Stimulated activated CD4-positive, alpha-beta T cell treated with anti-CD3 and anti-CD28 coated beads, TNF-alpha, amount 100 ng/mL, for 4 hours (primary cell): ENCODE data around the gene TRAPPC2.
"Not testable (repeated sequence)": the region's sequence is repeated elsewhere in the genome, so short reads cannot be mapped to it uniquely, and the experiment has no call there.

Experiments used
- DNase-seq, 3 experiments: peaks; one replicate each; pipeline ENCODE4 v3.0.0-alpha.2; 2020; ENCODE audit warnings: low read depth in 3 of 3

TRAPPC2 gene

DNA sequence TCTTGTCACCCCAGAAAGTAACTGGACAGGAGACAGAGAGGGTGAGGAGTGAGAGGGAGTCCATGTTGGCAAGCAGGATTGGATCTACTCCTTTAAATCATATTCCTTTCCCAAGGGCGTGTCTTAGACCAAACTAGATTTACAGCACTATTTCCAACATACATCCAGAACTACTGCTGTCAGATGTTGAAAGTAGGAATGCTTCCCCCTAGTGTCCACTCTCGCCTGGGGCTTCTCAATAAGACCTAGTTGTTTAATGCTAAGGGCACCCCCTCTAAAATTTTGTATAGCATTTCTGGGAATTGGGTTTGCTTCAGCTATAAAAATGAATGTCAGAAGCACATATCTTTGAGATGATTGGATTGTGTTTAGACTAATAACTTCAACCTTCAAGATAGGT, 13.4 kb upstream of the TRAPPC2 start:
- DNase-seq: no peak

DNA sequence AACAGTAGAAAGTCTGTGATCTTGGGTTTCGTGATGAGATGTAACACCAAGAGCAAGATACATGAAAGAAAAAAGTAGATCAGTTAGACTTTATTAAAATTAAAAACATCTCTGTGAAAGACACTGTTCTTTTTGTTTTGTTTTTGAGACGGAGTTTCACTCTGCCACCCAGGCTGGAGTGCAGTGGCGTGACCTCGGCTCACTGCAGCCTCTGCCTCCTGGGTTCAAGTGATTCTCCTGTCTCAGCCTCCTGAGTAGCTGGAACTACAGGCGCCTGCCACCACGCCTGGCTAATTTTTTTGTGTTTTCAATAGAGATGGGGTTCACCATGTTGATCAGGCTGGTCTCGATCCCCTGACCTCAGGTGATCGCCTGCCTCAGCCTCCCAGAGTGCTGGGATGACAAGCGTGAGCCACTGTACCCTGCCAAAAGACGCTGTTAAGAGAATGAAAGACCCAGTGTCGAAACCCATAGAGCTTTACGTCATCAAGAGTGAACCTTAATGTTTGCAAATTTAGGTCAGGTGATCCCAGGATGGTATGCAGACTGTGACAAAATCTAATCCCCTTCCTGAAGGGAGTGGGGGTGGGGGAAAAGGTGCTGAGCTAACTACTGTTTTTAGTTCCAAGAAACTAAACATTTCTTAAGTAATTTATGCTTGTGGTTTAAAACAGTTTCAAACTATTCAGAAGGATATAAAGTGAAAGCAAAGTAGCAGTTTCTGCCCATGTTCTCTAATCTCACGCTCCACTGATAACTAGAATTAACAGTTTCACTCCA, 8.2 kb upstream of the TRAPPC2 start:
- DNase-seq: no peak

DNA sequence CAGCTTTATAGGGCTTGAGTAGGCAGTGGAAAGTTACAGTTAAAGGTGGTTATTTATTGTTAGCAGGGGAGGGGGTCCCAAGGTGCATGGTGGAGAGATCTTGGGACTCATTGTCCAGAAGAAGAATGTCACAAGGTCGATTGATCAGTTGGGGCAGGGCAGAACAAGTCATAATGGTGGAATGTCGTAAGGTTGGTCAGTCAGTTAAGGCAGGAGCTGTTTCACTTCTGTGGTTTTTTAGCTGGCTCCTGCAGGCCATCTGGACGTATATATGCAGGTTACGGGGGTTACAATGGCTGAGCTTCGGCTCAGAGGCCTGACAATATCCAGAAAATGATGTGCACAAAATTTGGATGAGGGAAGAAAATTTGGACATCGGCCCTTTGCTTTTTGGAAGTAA, 7.3 kb upstream of the TRAPPC2 start:
- no peak for DNase-seq

DNA sequence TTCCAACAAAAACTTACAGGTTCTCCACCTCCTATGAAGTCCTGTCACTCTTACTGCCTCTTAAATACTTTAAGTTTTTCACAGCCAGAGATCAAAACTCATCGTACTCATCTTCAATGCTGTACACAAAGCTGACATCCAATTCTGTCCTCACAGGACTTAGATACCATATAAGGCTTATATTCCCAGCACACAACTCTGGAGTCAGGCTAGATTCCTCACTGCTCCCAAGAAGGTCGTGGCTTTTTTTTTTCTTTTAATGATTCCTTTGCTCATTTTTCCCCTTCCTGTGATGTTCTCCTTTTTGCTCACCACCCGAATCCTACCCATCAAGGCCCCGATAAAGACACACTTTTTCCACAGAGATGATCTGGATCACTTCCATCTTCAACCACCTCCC, 914 bp downstream of the TRAPPC2 start:
- no peak for DNase-seq

DNA sequence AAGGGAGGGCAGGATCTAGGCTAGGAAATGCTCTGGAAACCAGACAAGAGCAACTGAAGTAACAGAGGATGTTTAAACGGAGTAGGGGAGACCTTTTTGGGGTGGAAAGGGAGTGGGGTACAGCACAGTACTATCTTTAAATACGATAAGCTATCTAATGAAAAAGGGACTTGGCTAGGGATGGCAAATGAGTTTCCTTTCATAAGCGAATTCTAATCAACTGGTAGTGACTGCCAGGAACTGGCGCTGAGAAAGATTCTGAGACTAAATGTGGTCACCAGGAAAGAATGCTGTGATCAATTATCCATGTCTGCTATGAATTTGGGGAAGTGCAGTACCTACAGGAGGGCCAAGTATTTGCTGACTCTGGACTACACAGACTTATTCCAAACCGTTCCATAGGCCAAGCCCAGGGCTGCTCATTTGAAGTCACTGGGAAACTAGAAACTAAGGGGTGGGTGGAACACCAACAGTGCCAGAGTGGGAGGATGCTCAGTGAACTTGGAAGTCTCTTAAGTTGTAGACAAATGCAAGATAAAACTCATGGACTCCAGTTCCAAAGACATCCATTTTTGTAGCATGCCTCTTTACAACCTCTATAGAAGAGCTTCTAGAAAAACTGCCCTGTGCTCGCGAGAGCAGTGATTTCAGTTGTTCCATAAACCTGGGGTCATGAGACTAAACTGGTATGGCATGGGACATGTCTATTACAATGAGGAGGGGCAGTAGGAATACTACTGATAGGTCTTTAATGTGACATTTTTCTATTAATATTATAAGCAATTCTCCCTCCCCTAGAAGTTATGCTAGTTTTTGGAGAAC, 2.0 kb downstream of the TRAPPC2 start:
- no peak for DNase-seq

DNA sequence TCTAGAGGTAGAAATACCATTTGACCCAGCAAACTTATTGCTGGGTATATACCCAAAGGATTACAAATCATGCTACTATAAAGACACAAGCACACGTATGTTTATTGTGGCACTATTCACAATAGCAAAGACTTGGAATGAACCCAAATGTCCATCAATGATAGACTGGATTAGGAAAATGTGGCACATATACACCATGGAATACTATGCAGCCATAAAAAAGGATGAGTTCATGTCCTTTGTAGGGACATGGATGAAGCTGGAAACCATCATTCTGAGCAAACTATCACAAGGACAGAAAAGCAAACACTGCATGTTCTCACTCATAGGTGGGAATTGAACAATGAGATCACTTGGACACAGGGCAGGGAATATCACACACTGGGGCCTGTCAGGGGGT, 3.9 kb downstream of the TRAPPC2 start:
- DNase-seq: not testable (repeated sequence)

DNA sequence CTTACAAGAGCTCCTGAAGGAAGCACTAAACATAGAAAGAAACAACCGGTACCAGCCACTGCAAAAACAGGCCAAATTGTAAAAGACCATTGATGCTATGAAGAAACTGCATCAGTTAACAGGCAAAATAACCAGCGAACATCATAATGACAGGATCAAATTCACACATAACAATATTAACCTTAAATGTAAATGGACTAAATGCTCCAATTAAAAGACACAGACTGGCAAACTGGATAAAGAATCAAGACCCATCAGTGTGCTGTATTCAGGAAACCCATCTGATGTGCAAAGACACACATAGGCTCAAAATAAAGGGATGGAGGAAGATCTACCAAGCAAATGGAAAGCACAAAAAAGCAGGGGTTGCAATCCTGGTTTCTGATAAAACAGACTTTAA, 7.8 kb downstream of the TRAPPC2 start:
- DNase-seq: not testable (repeated sequence)

DNA sequence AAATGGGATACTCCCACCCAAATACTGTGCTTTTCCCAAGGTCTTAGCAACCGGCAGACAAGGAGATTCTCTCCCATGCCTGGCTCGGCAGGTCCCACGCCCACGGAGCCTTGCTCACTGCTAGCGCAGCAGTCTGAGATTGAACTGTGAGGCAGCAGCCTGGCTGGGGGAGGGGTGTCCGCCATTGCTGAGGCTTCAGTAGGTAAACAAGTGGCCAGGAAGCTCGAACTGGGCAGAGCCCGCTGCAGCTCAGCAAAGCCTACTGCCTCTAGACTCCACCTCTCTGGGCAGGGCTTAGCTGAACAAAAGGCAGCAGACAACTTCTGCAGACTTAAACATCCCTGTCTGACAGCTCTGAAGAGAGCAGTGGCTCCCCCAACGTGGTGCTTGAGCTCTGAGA, 9.5 kb downstream of the TRAPPC2 start:
- DNase-seq: not testable (repeated sequence)

DNA sequence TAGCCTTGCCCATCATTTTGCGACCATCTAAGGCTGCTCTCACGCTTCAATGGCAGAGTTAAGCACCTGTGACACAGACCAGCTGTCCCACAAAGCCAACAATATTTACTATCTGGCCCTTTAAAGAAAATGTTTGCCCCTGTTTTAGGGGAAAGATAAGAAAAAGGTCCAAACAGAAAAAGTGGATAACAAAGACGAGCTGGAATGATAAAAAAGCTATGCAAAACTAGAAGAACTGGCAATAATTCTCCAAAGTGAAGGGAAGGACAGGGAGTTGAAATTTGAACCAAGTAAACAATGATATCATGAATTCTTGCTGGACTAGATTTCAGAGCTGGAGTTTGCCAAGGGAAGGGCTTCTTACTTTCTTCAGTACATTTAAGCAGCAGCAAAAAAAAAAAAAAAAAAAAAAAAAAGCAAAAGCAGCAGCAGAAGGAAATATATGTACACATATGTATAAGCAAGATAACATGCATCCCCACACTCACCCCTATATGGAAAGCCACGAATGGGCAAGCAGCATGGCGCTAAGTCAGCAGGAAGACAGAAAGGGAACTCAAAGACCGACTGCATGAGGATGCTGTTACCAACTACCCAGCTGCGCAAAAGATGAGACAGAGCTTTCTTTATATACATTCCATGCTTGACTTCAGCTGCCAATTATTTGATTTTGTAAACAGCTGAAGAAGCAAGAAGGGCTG, 12.5 kb downstream of the TRAPPC2 start:
- DNase-seq: no peak

DNA sequence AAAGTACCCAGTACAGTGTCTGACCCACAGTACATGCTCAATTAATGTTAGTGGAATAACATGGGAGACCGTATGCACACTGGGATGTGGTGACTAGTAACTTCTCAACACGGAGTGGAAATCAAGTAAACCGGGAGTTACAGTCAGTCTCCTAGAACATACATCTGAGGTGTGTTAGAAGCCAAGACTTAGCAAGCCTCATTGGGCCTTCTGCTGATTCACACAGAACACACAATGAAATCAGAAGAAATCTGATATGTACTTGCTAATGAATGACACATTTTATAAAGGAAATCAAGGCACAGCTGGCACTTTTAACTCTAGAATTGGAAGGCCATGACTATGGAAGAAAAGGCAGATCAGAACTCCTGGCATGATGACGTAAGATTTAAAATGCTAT, 13.0 kb downstream of the TRAPPC2 start:
- no peak for DNase-seq

DNA sequence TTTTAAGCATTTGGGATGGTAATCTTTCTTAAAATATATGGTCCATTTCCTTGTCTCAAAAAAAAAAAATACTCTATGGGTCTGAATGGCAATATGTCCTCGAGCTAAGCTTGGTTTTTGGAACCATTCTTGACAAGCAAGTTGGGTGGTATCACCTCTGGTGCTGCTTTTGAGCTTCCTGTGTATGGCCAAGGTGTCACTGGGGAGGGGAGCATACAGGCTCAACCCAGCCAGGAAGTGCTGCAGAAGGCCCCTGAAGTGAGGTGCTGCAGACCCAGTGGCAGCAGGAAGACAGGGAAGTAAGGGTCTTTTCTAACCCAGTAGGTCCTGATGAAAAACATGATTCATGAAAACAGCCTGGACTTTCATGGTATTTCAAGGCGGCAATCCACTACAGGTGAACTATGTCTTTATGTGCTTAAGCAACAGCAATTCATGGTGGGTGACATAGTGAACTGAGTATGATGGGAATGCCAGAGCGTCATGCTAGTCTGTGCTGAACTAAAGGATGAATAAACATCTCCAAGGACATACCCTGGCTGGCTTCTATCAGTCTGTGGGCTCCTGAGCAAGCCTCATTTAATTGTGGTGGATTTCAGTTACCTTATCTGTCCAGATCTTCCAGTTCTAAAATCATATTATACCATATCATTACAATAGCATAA, 15.1 kb downstream of the TRAPPC2 start:
- DNase-seq: no peak

DNA sequence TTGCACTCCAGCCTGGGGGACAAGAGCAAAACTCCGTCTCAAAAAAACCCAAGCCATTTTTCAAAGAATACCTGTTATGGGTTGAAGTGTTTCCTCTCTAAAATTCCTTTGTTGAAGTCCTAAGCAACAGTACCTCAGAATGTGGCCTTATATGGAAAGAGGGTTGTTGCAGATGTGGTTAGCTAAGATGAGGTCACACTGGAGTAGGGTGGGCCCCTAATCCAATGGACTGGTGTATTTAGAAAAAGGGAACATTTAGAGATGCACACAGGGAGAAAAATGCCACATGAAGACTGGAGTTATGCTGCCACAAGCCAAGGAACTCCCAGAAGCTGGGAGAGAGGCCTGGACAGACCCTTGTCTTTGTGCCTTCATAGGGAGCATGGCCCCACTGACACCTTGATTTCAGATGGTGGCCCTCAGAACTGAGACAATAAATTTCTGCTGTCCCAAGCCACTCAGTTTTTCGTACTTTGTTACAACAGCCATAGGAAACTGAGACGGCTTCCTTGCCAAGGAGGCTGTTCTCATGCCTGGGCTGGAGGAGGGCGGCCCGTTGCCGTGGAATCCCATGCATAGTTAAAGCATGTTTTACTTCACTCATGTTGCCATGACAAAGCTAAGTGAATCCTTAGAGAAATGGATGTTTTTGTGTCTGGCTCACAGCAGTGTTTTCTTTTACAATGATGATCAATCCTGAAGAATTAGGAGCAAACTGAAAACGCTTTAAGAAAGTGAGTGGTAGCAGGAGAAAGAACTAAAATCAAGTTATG, 16.5 kb downstream of the TRAPPC2 start:
- DNase-seq: no peak

DNA sequence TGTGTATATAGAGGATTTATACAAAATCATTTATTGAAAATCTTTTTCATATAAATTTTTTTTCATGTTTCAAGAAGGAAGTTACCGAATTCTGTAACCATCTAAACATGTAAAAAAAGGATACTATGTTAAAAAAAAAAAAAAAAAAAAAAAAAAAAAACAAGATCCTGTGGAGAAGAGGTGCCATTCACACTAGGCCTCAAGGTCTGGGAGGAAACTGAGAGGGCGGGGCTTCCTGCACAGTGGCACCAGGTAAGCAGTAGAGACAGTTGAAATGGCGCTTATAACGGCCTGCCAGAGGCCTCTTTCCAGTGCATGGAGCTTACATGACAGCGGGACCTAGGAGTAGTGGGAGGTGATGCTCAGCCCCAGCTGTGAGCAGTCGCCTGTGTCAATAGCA, 17.5 kb downstream of the TRAPPC2 start:
- DNase-seq: no peak

DNA sequence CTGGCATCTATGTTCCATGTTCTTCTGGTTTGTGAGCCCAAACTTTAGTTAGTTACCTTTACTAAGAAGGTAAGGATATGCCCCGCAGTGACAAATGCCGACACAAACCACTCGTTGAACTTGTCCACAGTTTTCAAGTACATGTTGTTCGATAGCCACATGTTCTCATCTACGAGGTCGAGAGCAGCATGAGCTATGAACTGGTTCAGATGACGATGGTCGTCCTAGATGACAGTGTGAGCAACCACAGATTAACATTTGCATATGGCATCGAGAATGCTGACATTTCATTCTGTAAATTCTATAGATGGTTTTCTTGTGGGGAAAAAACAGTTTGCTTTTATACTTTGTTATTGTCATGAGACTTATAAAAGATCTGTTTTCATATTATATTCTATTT, 18.0 kb downstream of the TRAPPC2 start:
- DNase-seq: no peak

DNA sequence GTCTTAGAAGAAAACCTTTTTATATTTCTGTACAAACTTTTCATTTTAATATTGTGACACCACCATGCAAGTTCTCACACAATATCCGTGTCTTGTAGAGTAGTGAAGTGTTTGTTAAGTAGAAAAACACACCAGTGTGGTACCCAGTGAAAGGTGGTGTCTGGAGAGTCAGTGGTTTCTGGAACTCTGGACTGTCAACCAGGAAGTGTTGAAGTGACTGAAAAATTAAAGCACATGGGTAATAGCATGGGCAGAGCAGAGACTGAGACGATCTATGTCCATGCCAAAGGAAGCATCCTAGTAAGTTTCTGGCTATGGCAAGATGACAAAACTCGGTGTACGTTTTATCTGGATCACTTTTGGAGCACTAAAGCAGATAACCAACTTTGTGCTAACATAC, 23.3 kb downstream of the TRAPPC2 start:
- no peak for DNase-seq

DNA sequence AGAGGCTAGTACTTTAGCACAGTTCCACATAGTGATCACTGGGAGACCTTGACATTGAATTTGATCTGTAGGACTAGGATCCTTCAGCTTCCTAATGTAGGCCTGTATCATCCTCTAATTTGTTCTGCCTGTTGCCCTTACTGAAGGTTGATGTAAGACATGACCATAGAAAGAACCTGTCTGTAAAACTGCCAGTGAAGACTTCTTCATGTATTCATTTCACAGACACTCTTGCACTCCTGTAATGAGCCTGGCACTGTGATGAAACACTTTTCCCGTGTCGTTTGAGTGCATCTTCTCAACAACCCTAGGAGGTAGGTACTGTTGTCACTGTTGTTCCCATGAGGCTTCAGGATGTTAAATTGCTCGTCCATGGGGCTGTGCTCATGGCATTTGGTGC, 30.8 kb downstream of the TRAPPC2 start:
- no peak for DNase-seq

DNA sequence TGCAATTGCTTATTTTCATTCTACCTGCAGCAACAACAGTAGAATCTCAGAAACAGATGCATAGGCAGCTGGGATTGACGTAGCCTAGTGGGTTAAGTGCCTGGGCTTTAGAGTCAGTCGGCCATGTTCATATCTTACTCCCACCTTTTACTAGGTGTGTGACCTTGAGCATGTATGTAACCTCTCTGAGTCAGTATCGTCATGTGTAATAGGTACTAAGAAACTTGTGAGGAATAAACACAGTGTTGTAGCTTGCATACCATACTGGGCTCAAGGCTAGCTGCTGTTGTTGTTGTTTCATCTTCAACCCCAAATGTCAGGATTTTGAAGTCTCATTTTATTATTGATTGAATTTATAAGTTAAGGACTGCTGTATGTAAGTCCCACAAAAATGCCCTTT, 31.3 kb downstream of the TRAPPC2 start:
- no peak for DNase-seq

DNA sequence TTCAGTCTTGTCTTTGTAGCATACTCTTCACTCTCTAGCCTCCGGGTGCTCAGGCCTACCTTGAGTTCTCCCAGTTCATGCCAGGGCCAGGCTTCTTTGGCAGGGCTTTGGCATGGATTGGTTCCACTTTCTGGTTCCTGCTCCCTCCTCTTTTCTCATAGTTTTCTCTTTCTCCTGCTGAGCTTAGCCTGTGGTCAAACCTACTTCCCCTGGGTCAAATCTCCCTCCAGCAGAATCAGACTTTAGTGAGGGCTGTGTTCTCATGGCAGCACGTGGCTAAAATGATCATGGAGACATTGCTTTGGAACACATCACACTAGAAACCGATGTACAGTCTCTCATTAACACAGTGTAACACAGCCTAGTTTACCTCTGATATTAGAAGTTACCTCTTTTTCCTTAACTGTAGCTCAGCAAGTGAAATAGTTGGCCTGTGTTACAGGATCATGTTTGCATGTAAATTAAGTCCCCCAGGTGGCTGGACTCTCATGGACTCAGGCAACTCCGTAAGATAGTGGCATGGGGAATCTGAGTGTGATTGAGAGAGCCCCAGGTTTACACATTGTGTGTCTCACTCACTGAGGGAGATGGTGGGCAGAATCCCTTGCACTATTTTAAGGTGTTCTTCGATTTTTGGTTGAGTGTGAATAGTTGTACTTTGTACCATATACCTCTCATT, 32.2 kb downstream of the TRAPPC2 start:
- no peak for DNase-seq

DNA sequence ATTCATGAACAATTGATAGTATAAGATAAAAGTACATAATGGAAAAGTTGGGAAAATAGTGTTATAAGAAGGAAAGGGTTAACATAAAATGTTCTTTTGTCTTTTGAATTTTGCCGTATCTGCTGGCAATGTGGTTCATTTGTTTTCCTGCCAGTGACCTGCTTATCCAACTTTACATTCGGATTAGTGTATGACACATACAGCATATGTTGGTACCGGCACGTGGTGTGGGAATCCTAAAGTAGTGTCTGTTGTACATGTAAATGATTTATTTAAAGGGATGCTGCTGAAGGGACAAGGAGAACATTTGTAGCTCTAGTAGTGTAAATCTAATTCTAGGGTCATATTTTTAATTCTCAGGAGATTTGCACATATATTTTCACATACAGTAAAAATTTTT, 34.0 kb downstream of the TRAPPC2 start:
- no peak for DNase-seq

DNA sequence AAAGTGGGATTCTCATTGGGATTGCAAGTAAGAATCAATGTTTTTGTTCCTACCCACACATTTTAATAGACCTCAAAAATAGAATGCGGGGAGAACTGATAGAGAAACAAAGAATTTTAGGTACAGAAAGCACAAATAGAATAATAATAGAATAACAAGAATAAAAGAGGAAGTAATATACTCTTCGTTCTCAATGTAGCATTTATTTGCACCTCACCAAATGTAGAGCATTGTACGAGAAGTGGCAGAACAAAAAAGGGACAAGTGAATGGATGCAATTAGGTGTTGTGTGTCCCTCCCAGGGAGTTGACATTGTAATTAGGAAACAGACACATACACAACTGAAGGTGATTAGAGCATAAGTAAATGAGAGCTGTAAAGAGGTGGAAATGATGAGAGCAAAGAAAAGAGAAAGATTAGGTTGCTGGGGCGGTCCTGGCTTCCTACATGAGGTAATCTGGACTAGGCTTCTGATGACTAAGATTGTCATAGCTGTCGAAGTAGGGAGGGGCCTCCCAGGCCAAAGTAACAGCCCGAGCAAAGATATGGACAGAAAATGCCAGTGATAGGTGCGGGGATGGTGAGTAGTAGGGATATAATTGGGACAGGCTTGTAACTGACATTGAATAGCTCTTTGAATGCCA, 35.1 kb downstream of the TRAPPC2 start:
- no peak for DNase-seq
